A549 (cell line): ENCODE data around the gene MAN2A2. TPM values are rescaled to one million over a fixed set of nuclear protein-coding genes. Genes with fewer than 3 reads are reported as not detected.

Experiments
- ATAC-seq, 2 experiments: fragments of 200-7000 bp in 1 of 2; fragments of >200 bp in 1 of 2; cut with Nextera tagmentation in 1 of 2; cut with Tn5 transposase in 1 of 2; 3 replicates each; pipeline versions ENCODE4 v1.8.0 to v1.9.1; 2018 to 2020; ENCODE audit warnings: mild to moderate bottlenecking in 1 of 2, moderate library complexity in 1 of 2
- CTCF ChIA-PET: fragments of 300-600 bp; sonication (Branson Sonifier 250); formaldehyde crosslinking; extraction: SDS; loops from one replicate; lab custom pipeline; 2021; ENCODE audit warnings: antibody characterized with exemption, inconsistent platforms; lab: Yijun Ruan, JAX
- POLR2A ChIA-PET: fragments of 350-600 bp; formaldehyde crosslinking; extraction: SDS; loops from one replicate; lab custom pipeline; 2021; ENCODE audit warnings: antibody characterized with exemption, inconsistent platforms; lab: Yijun Ruan, JAX
- DNase-seq, 2 experiments: peaks; one replicate each; pipeline versions ENCODE4 v3.0.0 to v3.0.0-alpha.2; 2011 to 2016; ENCODE audit warnings: low read depth in 1 of 2, low spot score in 1 of 2
- FAIRE-seq: peaks from 2 replicates; lab custom pipeline; 2011; peaks lifted over from hg19 to GRCh38; lab: Jason Lieb, UNC
- H3K27ac ChIP-seq, 2 experiments: fragments of >200 bp; sonication (Bioruptor Twin); formaldehyde crosslinking; 3 replicates each; pipeline ENCODE4 v1.5.1; 2016 to 2017
- H3K4me1 ChIP-seq: fragments of >200 bp; sonication (Bioruptor Twin); formaldehyde crosslinking; 3 replicates; pipeline ENCODE4 v1.6.1; 2016
- H3K4me2 ChIP-seq: fragments of >200 bp; sonication (Bioruptor Twin); formaldehyde crosslinking; 3 replicates; pipeline ENCODE4 v1.6.1; 2016
- H3K4me3 ChIP-seq: fragments of >200 bp; sonication (Bioruptor Twin); formaldehyde crosslinking; 3 replicates; pipeline ENCODE4 v1.5.1; 2016
- H3K9me3 ChIP-seq: fragments of >200 bp; sonication (Bioruptor Twin); formaldehyde crosslinking; 3 replicates; pipeline ENCODE4 v1.6.1; 2016
- ATOH8 ChIP-seq: fragments of 250-450 bp; sonication (Bioruptor Pico); IDR thresholded peaks from 2 replicates; pipeline ENCODE4 v1.5.0; 2020; ENCODE audit warnings: low read depth, mild to moderate bottlenecking, moderate library complexity
- BHLHE40 ChIP-seq: IDR thresholded peaks from 2 replicates; pipeline ENCODE4 v1.6.1; 2012; ENCODE audit warnings: low read depth, low read length, inconsistent platforms
- CBX2 ChIP-seq: fragments of 200-600 bp; sonication (generic); IDR thresholded peaks from 2 replicates; pipeline ENCODE4 v1.6.1; 2016; ENCODE audit warnings: low read depth, mild to moderate bottlenecking, borderline replicate concordance
- CBX8 ChIP-seq: fragments of 200-600 bp; sonication (generic); IDR thresholded peaks from 2 replicates; pipeline ENCODE4 v1.6.1; 2016
- CEBPB ChIP-seq, 2 experiments: fragments of >200 bp in 1 of 2; sonication (Bioruptor Twin) in 1 of 2; formaldehyde crosslinking in 1 of 2; IDR thresholded peaks; 2 replicates each; pipeline ENCODE4 v1.6.1; 2012 to 2016
- CHD4 ChIP-seq: fragments of 200-600 bp; sonication (generic); IDR thresholded peaks from 2 replicates; pipeline ENCODE4 v1.6.1; 2016; ENCODE audit warnings: antibody characterized with exemption, mild to moderate bottlenecking, borderline replicate concordance
- CTCF ChIP-seq: fragments of >200 bp; sonication (Bioruptor Twin); formaldehyde crosslinking; IDR thresholded peaks from 3 replicates; pipeline ENCODE4 v1.5.1; 2016
- ELK1 ChIP-seq: fragments of 150-350 bp; IDR thresholded peaks from 2 replicates; pipeline ENCODE4 v1.6.1; 2014; ENCODE audit warnings: low read depth, mild to moderate bottlenecking, low read length
- FOSB ChIP-seq: fragments of 250-450 bp; sonication (Bioruptor Pico); IDR thresholded peaks from 2 replicates; pipeline ENCODE4 v1.5.0; 2020; ENCODE audit warnings: mild to moderate bottlenecking, moderate library complexity
- FOSL2 ChIP-seq, 2 experiments: fragments of 450-650 bp in 1 of 2; fragments of >200 bp in 1 of 2; sonication (Bioruptor Twin) in 1 of 2; formaldehyde crosslinking; IDR thresholded peaks; 2 replicates each; pipeline versions ENCODE4 v1.5.0 to v1.6.1; 2016 to 2020; ENCODE audit warnings: mild to moderate bottlenecking in 1 of 2, moderate library complexity in 1 of 2
- HDAC2 ChIP-seq: fragments of 200-600 bp; sonication (generic); IDR thresholded peaks from 2 replicates; pipeline ENCODE4 v1.6.1; 2016
- HES2 ChIP-seq: fragments of >200 bp; sonication (Bioruptor Twin); formaldehyde crosslinking; IDR thresholded peaks from 2 replicates; pipeline ENCODE4 v1.6.1; 2016
- HOXA7 ChIP-seq: fragments of 250-450 bp; sonication (Bioruptor Pico); IDR thresholded peaks from 2 replicates; pipeline ENCODE4 v1.5.0; 2020; ENCODE audit warnings: mild to moderate bottlenecking, moderate library complexity
- HOXB13 ChIP-seq: fragments of 250-450 bp; sonication (Bioruptor Pico); IDR thresholded peaks from 2 replicates; pipeline ENCODE4 v1.5.0; 2020; ENCODE audit warnings: low read depth, mild to moderate bottlenecking, moderate library complexity
- KDM5A ChIP-seq: fragments of 200-600 bp; sonication (generic); IDR thresholded peaks from 2 replicates; pipeline ENCODE4 v1.6.1; 2016; ENCODE audit warnings: antibody characterized with exemption, mild to moderate bottlenecking
- MAFK ChIP-seq: fragments of 450-650 bp; IDR thresholded peaks from 2 replicates; pipeline ENCODE4 v1.6.1; 2014; ENCODE audit not compliant: partially characterized antibody
- MYC ChIP-seq: IDR thresholded peaks from 2 replicates; pipeline ENCODE4 v1.6.1; 2012; ENCODE audit warnings: mild to moderate bottlenecking, inconsistent platforms, low read length, improper control_type of control experiment, borderline replicate concordance
- NFE2L2 ChIP-seq: fragments of 150-350 bp; conservative IDR thresholded peaks from 2 replicates; pipeline ENCODE4 v1.6.1; 2014; ENCODE audit warnings: low read length
- PBX3 ChIP-seq: IDR thresholded peaks from 2 replicates; pipeline ENCODE4 v1.6.1; 2012
- POLR2A ChIP-seq: IDR thresholded peaks from 2 replicates; pipeline ENCODE4 v1.6.1; 2012; ENCODE audit warnings: mild to moderate bottlenecking, low read length
- RARB ChIP-seq: fragments of 250-450 bp; sonication (Bioruptor Pico); IDR thresholded peaks from 2 replicates; pipeline ENCODE4 v1.8.0; 2021; ENCODE audit warnings: mild to moderate bottlenecking, moderate library complexity
- RFX5 ChIP-seq: fragments of 450-650 bp; IDR thresholded peaks from 2 replicates; pipeline ENCODE4 v1.7.1; 2014; ENCODE audit warnings: antibody characterized with exemption, mild to moderate bottlenecking, moderate library complexity
- WGBS: methylation state at CpG from one replicate; pipeline ENCODE4 v1.1.6; 2017; ENCODE audit errors: missing lambda C conversion rate; 5-methylcytosine and 5-hydroxymethylcytosine counted together
- polyA plus RNA-seq, 4 experiments: library from polyadenylated mRNA; depleted of rRNA in 3 of 4; stranded (reverse); fragments of >200 nt; fragmentation: RNase III in 1 of 4; extraction: RNeasy Plus Mini Kit Qiagen cat#74134 plus additional on column Dnase treatment in 1 of 4; gene quantifications; 2 replicates in 3 of 4; 3 replicates in 1 of 4; pipeline ENCODE4 v1.2.3, GENCODE V29; 2011 to 2017

Gene MAN2A2
- polyA plus RNA-seq, 2 of the 4 experiments (the other 2 are of a cell fraction): 22.0 to 32.6 TPM

GRCh38 chr15:90936823-90937222 lies 33.7 kb downstream of the MAN2A2 start:
- 78% methylated on average over 1 of the region's 1 CpG for WGBS
- FAIRE-seq: no peak
- no peak for TF ChIP-seq POLR2A
- no peak for TF ChIP-seq MAFK
- TF ChIP-seq FOSL2 (IDR thresholded peaks at IDR 0.05): no peak
- no peak for TF ChIP-seq FOSL2 (CRISPR knock-in tag; IDR thresholded peaks at IDR 0.05)
- no peak for TF ChIP-seq MYC
- no peak for TF ChIP-seq CEBPB (IDR thresholded peaks at IDR 0.05)
- TF ChIP-seq HOXA7 (CRISPR knock-in tag): no peak
- no peak for TF ChIP-seq FOSB (CRISPR knock-in tag)
- no peak for TF ChIP-seq CHD4
- no peak for TF ChIP-seq BHLHE40
- TF ChIP-seq HDAC2: no peak
- TF ChIP-seq ATOH8 (CRISPR knock-in tag): no peak
- no peak for TF ChIP-seq PBX3
- TF ChIP-seq KDM5A: no peak
- TF ChIP-seq RFX5: no peak
- TF ChIP-seq ELK1: no peak
- no peak for TF ChIP-seq HOXB13 (CRISPR knock-in tag)
- no peak for TF ChIP-seq CBX2
- no peak for TF ChIP-seq RARB
- TF ChIP-seq CBX8: no peak
- TF ChIP-seq, all 56 proteins: peak for 0
- Histone ChIP-seq H3K27ac (no peak overlapping the region), H3K4me2 (peak overlapping the region; percentile 94), H3K9me3 (no peaks in the 10 kb centered on the region), H3K4me3 (no peak overlapping the region), H3K4me1 (peaks cover 19% of the 10 kb centered on the region)
- DNase-seq (no peak), ATAC-seq (no peak)
- ChIA-PET CTCF (interaction anchor here (0.5 to 16.4 kb wide), 6 partner anchors 14 to 469 kb away, joined by 3 to 536 read pairs (median 8); partner anchors contain the start of genes MAN2A2 and RCCD1), POLR2A (no interaction called here)

- TF ChIP-seq MAFK (peak; percentile 50), NFE2L2 (no peak), HES2 (no peak), CBX8 (no peak), CTCF (no peak), ATOH8 (CRISPR knock-in tag) (no peak), RFX5 (no peak)
- WGBS: 92% methylated on average over 5 of the region's 5 CpGs
- ATAC-seq (no peak), FAIRE-seq (no peak), DNase-seq (no peak)
- Histone ChIP-seq H3K4me1 (peaks cover 16% of the 10 kb centered on the region), H3K4me3 (no peak overlapping the region), H3K9me3 (no peaks in the 10 kb centered on the region), H3K27ac (no peak overlapping the region), H3K4me2 (no peak overlapping the region)
- ChIA-PET POLR2A (no interaction called here), CTCF (interaction anchor here (1.6 to 16.4 kb wide), 2 partner anchors 14 to 35 kb away, joined by 4 to 536 read pairs; partner anchors contain the start of genes MAN2A2 and RCCD1)
These were observed 35.2 kb downstream of the MAN2A2 start for GRCh38 chr15:90938261-90938660.
